DOHH2 (cell line): ENCODE data around the gene WDFY4.

Experiments
- H3F3A ChIP-seq: fragments of 200-600 bp; sonication (generic), shearing (Covaris generic); 2 replicates; pipeline ENCODE4 v1.6.0; 2016; ENCODE audit warnings: antibody characterized with exemption, mild to moderate bottlenecking; ENCODE audit not compliant: control insufficient read depth, insufficient read depth
- H3K27ac ChIP-seq: fragments of 200-600 bp; sonication (generic); 2 replicates; pipeline ENCODE4 v1.5.1; 2014; ENCODE audit warnings: low read depth, mild to moderate bottlenecking, low read length, moderate library complexity
- H3K27me3 ChIP-seq: fragments of 200-600 bp; sonication (generic); 2 replicates; pipeline ENCODE4 v1.6.1; 2014; ENCODE audit warnings: mild to moderate bottlenecking, low read length, mixed read lengths; ENCODE audit not compliant: control insufficient read depth
- H3K36me3 ChIP-seq: fragments of 200-600 bp; sonication (generic); 2 replicates; pipeline ENCODE4 v1.6.1; 2014; ENCODE audit warnings: mild to moderate bottlenecking, low read length, moderate library complexity, mixed read lengths; ENCODE audit not compliant: control insufficient read depth
- H3K4me1 ChIP-seq: fragments of 200-600 bp; sonication (generic); 2 replicates; pipeline ENCODE4 v1.6.1; 2014; ENCODE audit warnings: mild to moderate bottlenecking, low read length, mixed read lengths; ENCODE audit not compliant: control insufficient read depth
- H3K4me2 ChIP-seq: fragments of 200-600 bp; sonication (generic); 2 replicates; pipeline ENCODE4 v1.6.0; 2014; ENCODE audit warnings: mild to moderate bottlenecking, low read length, moderate library complexity
- H3K4me3 ChIP-seq: fragments of 200-600 bp; sonication (generic); 2 replicates; pipeline ENCODE4 v1.5.1; 2014; ENCODE audit warnings: mild to moderate bottlenecking, low read length, mixed read lengths
- H3K79me2 ChIP-seq: fragments of 200-600 bp; sonication (generic); 2 replicates; pipeline ENCODE4 v1.6.1; 2014; ENCODE audit warnings: mild to moderate bottlenecking, low read length, mixed read lengths; ENCODE audit not compliant: control insufficient read depth
- H3K9me2 ChIP-seq: fragments of 200-600 bp; sonication (generic); replicated peaks from 2 replicates; pipeline ENCODE4 v1.6.1; 2014; ENCODE audit warnings: mild to moderate bottlenecking, low read length, mixed read lengths; ENCODE audit not compliant: control insufficient read depth
- H3K9me3 ChIP-seq: fragments of 200-600 bp; sonication (generic); 2 replicates; pipeline ENCODE4 v1.6.1; 2014; ENCODE audit warnings: antibody characterized with exemption, low read length, mixed read lengths; ENCODE audit not compliant: control insufficient read depth, insufficient read depth
- H4K20me1 ChIP-seq: fragments of 200-600 bp; sonication (generic); 2 replicates; pipeline ENCODE4 v1.6.0; 2014; ENCODE audit warnings: low read depth, mild to moderate bottlenecking, antibody characterized with exemption, low read length, moderate library complexity; ENCODE audit not compliant: control insufficient read depth, insufficient read depth
- EZH2phosphoT487 ChIP-seq: fragments of 200-600 bp; sonication (generic); IDR thresholded peaks from 2 replicates; pipeline ENCODE4 v1.6.1; 2017; ENCODE audit warnings: borderline replicate concordance, mild to moderate bottlenecking, antibody characterized with exemption, low read length, moderate library complexity, mixed read lengths
- TF ChIP-seq, protein P1 (sequence below): fragments of 200-600 bp; sonication (generic); IDR thresholded peaks from one replicate; pipeline ENCODE4 v1.5.1; 2014; ENCODE audit warnings: antibody characterized with exemption, mild to moderate bottlenecking, low read depth, low read length; ENCODE audit not compliant: poor library complexity, severe bottlenecking

WDFY4 gene

DNA sequence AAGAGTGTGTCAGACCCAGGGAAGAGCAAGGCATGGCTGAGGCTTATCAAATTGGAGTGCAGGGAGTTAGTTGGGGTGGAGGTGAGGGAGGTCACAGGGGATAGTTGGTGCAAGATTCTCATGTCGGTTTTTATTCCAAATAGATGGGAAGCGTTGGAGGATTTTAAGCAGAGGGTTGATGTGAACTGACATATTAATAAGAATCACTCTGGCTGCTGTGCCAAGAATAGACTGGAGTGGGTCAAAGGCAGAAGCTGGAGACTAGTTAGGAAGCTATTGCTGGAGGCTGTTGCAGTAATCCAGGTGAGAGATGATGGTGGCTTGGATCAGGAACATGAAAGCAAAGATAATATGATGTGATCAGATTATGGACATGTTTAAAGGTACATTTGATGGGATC, 218.5 kb downstream of the WDFY4 start:
- Histone ChIP-seq H3K4me3 (no peak overlapping the region), H3K27me3 (no peaks in the 10 kb centered on the region), H3K9me3 (no peaks in the 10 kb centered on the region), H3K27ac (no peak overlapping the region), H3K36me3 (peaks cover 24% of the 10 kb centered on the region), H4K20me1 (no peaks in the 10 kb centered on the region), H3F3A (no peaks in the 10 kb centered on the region), H3K4me1 (no peaks in the 10 kb centered on the region), H3K9me2 (no peaks in the 10 kb centered on the region), H3K4me2 (no peak overlapping the region), H3K79me2 (no peaks in the 10 kb centered on the region)
- TF ChIP-seq, protein P1, sequence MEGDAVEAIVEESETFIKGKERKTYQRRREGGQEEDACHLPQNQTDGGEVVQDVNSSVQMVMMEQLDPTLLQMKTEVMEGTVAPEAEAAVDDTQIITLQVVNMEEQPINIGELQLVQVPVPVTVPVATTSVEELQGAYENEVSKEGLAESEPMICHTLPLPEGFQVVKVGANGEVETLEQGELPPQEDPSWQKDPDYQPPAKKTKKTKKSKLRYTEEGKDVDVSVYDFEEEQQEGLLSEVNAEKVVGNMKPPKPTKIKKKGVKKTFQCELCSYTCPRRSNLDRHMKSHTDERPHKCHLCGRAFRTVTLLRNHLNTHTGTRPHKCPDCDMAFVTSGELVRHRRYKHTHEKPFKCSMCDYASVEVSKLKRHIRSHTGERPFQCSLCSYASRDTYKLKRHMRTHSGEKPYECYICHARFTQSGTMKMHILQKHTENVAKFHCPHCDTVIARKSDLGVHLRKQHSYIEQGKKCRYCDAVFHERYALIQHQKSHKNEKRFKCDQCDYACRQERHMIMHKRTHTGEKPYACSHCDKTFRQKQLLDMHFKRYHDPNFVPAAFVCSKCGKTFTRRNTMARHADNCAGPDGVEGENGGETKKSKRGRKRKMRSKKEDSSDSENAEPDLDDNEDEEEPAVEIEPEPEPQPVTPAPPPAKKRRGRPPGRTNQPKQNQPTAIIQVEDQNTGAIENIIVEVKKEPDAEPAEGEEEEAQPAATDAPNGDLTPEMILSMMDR = no peak
- TF ChIP-seq EZH2phosphoT487 = no peak

DNA sequence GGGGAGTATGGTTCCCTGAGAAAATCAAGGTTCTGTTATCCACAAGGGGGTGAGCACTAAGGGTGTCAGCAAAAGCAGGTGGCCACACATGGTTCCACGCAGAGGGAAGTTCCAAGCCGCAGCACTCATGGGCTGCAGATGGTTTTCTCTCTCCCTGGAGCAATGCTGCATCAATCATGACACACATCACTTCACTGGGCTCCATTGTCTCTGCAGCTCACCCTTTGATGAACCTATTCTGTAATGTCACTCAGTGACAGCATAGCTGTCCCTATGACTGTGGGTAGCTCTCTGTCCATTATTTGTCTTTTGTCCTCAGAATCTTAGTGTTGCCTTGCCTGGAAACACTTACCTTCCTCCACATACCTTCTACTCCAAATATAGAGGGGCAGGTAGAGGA, 220.2 kb downstream of the WDFY4 start:
- TF ChIP-seq, protein P1 = no peak
- TF ChIP-seq EZH2phosphoT487 = no peak
- H3K4me3 ChIP-seq = no peak overlapping the region
- no peak overlapping the region for H3K27ac ChIP-seq
- no peaks in the 10 kb centered on the region for H3K9me2 ChIP-seq
- H4K20me1 ChIP-seq = no peaks in the 10 kb centered on the region
- peaks cover 21% of the 10 kb centered on the region for H3K36me3 ChIP-seq
- H3K4me2 ChIP-seq = no peak overlapping the region
- H3K9me3 ChIP-seq = no peaks in the 10 kb centered on the region
- H3K27me3 ChIP-seq = no peaks in the 10 kb centered on the region
- no peaks in the 10 kb centered on the region for H3K4me1 ChIP-seq
- H3F3A ChIP-seq = no peaks in the 10 kb centered on the region
- H3K79me2 ChIP-seq = no peaks in the 10 kb centered on the region

DNA sequence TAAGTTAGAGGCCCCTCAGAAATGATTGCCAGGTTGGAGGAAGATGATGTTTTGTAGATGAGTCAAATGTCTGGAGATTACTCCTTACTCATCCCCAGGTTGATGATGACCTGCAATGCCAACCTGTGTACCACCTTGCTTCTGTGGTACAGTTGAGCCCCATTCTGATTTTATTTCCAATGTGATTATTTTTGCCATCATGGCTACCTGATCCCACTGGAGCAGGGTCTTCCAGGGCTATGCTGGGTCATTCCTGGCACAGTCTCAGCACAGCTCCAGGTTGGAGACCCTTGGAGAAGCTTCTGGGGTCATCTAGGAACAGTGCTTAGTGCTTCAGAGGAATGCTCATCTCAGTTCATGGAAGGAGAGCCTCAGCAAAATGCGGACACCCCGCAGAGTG, 220.6 kb downstream of the WDFY4 start:
- Histone ChIP-seq H3K4me2 (no peak overlapping the region), H3K27me3 (no peaks in the 10 kb centered on the region), H3K9me3 (no peaks in the 10 kb centered on the region), H3K9me2 (no peaks in the 10 kb centered on the region), H3K36me3 (peaks cover 19% of the 10 kb centered on the region), H3F3A (no peaks in the 10 kb centered on the region), H3K79me2 (no peaks in the 10 kb centered on the region), H3K4me1 (no peaks in the 10 kb centered on the region), H3K4me3 (no peak overlapping the region), H4K20me1 (no peaks in the 10 kb centered on the region), H3K27ac (no peak overlapping the region)
- TF ChIP-seq, protein P1 = no peak
- no peak for TF ChIP-seq EZH2phosphoT487

DNA sequence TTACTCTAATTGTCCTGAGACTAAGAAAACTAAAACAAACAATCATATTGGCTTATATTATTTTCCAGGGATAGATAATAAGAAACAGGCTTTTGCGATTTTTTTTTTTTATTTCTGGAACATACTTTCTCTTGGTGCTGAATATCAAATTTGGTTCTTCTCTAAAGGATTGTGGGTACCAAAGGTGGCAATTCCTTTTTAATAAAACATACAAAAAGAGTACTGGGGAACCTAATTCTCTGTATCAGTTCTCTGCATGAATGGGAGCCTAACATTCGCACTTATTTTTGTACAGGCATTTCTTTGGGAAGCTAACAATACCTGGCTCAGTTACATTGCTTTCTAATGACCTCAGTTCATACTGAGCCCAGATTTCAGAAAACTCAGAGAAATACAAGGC, 222.2 kb downstream of the WDFY4 start:
- peaks cover 14% of the 10 kb centered on the region for H3K36me3 ChIP-seq
- H4K20me1 ChIP-seq = no peaks in the 10 kb centered on the region
- H3K27ac ChIP-seq = no peak overlapping the region
- H3K27me3 ChIP-seq = no peaks in the 10 kb centered on the region
- H3K4me3 ChIP-seq = no peak overlapping the region
- no peaks in the 10 kb centered on the region for H3K4me1 ChIP-seq
- TF ChIP-seq EZH2phosphoT487 = no peak
- TF ChIP-seq, protein P1 = no peak
- no peaks in the 10 kb centered on the region for H3F3A ChIP-seq
- no peaks in the 10 kb centered on the region for H3K9me2 ChIP-seq
- no peaks in the 10 kb centered on the region for H3K9me3 ChIP-seq
- no peak overlapping the region for H3K4me2 ChIP-seq
- no peaks in the 10 kb centered on the region for H3K79me2 ChIP-seq
